HG02943 (cell line): ENCODE results near the gene OSBP.
"Not testable (repeated sequence)": the region's sequence is repeated elsewhere in the genome, so short reads cannot be mapped to it uniquely, and the experiment has no call there.

Source experiments
- ATAC-seq: cut with Tn5 transposase; IDR thresholded peaks from one replicate; pipeline ENCODE4 v1.9.1; 2021; ENCODE audit warnings: mild to moderate bottlenecking, low read depth, moderate library complexity; ENCODE audit not compliant: unreplicated experiment

The OSBP gene

GRCh38 chr11:59556115-59556916 lies 59.3 kb downstream of the OSBP start:
- ATAC-seq: no peak

DNA sequence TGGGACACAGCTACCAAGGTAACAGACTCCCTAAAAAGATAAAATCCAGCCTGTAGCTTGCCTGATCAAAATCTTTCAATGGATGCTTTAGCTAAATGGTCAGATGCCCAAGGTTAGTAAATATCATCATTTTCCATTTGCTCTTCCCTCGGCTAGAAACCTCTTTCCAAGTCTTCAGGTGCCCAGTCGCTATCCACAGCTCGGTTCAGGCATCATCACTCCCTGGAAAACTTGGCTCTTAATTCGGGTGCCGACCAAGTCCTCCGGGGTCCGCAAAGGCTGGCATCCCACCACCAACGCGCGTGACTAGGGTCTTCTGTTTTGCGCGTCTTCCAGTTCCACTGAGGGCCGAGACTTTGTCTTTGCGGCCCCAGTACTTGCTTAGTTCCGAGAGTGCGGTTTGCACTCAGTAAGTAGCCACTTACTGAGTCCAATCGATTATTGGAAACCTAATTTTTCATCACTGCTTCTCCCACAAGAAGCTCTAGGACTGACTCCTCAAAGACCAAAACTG lies 59.9 kb downstream of the OSBP start:
- no peak for ATAC-seq

- ATAC-seq: no peak
Observed at GRCh38 chr11:59553323-59553722, 62.3 kb downstream of the OSBP start.

DNA sequence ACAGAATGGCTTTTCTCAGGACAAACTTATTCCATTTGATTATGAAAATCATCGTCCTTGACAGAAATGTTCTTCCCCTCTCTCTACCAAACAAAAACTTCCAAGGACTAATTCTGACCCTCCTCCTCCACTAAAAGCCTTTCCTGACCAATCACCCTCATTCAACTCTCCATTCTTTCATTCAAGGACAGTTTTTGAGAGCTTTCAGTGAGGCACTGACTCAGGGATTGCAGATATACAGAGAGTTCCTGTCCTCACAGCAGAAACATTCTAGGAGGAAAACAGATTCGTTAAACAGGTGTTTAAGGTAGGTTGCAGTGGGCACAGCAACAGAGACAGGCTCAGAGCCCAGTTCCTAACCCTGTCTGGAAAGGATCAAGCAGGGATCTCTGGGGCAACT lies 62.7 kb downstream of the OSBP start:
- no peak for ATAC-seq

GRCh38 chr11:59551659-59552521 lies 63.7 kb downstream of the OSBP start:
- ATAC-seq: no peak

DNA sequence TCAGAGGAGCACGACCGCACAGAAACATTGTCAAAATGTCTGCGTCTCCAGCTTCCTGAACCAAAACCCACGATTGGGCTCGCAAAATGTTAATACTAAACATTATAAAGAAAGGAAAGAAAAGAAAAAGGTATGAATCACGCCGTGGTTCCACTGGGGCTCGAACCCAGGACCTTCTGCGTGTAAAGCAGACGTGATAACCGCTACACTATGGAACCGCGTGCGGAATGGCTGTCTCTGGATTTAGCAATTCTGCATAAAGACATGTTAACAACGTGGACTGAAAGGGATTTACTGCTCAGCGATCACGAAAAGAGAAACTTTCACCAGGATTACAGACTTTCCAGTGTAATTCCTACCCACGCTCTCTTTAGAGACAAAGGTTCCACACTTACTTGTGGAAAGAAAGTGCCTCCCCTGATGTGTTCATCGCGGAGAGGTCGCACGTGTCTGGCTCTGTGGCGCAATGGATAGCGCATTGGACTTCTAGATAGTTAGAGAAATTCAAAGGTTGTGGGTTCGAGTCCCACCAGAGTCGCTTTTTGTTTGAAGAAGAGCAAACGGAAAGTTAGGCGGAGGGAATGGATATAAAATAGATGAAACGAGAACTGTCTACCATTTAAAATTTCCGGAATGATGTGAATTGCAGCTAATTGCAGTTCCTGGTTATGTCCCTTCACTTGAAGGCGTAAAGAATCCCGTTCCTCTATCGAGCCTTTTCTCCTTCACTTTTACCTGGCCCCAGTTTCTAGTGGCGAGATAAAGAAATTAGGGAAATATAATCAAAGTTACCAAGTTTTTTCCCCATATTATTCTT lies 64.5 kb downstream of the OSBP start:
- ATAC-seq: peak; percentile 36

DNA sequence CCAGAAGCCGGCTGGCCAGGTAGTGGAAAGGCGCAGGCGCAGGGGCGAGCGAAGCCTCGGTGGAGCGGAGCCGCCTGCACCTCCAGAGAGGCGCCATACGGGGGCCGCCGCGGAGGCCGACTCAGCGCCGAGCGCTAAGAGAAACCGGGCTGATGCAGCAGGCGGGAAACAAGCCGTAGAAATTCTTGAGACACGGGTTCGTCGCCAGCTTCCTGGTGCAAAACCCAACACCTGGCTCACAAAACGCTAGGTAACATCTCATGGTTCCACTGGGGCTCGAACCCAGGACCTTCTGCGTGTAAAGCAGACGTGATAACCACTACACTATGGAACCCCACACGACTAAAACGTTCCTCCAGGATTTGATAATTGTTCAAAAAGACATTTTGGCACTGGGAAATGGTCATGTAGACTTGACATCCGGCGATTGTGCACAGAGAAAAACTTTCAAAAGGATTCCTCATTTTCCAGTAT lies 65.2 kb downstream of the OSBP start:
- peak; percentile 90 for ATAC-seq

DNA sequence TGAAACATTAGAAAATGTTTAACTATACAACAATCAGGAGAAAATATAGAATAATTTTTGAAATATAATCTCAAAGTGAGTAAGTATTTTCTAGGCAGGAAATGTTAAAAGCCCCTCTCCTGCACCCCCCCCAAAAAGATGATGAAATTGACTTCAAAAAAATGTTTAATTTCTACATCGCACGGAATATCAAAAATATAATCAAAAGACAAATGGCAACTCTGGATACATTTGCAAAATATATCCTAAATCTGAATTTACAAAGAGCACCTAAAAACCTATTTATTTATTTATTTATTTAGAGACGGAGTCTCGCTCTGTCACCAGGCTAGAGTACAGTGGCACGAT lies 67.3 kb downstream of the OSBP start:
- ATAC-seq: no peak

DNA sequence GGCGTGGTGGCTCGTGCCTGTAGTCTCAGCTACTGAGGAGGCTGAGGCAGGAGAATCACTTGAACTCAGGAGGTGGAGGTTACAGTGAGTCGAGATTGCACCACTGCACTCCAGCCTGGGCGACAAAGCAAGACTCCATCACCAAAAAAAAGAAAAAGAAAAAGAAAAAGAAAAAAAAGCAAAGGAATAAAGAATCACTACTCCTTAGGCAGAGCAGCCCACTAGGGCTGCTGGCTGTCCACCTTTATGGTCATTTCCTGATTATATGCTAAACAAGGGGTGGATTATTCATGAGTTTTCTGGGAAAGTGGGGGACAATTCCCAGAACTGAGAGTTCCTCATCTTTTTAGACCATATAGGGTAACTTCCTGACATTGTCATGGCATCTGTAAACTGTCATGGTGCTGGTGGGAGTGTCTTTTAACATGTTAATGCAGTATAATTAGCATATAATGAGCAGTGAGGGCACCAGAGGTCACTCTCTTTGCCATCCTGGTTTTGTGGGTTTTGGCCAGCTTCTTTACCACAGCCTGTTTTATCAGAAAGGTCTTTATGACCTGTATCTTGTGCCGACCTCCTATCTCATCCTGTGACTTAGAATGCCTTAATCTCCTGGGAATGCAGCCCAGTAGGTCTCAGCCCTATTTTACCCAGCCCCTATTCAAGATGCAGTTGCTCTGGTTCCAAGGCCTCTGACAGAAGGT lies 67.8 kb downstream of the OSBP start:
- ATAC-seq: not testable (repeated sequence)

GRCh38 chr11:59545179-59546020 lies 70.2 kb downstream of the OSBP start:
- no peak for ATAC-seq

DNA sequence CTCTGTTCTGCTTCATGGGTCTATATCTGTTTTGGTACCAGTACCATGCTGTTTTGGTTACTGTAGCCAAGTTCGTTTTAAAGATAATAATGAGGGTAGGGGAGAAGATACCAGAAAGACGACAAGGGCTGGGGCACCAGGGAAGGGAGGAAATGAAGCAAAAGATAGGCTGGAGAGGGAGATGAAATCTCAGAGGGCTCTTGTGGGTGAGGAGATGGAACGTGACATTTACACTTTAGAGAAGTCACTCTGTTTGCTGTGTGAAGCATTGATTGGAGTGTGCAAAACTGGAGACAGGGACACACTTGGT lies 70.8 kb downstream of the OSBP start:
- no peak for ATAC-seq

DNA sequence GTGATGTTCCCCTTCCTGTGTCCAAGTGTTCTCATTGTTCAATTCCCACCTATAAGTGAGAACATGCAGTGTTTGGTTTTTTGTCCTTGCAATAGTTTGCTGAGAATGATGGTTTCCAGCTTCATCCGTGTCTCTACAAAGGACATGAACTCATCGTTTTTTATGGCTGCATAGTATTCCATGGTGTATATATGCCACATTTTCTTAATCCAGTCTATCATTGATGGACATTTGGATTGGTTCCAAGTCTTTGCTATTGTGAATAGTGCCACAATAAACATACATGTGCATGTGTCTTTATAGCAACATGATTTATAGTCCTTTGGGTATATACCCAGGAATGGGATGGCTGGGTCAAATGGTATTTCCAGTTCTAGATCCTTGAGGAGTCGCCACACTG lies 71.9 kb downstream of the OSBP start:
- ATAC-seq: not testable (repeated sequence)

DNA sequence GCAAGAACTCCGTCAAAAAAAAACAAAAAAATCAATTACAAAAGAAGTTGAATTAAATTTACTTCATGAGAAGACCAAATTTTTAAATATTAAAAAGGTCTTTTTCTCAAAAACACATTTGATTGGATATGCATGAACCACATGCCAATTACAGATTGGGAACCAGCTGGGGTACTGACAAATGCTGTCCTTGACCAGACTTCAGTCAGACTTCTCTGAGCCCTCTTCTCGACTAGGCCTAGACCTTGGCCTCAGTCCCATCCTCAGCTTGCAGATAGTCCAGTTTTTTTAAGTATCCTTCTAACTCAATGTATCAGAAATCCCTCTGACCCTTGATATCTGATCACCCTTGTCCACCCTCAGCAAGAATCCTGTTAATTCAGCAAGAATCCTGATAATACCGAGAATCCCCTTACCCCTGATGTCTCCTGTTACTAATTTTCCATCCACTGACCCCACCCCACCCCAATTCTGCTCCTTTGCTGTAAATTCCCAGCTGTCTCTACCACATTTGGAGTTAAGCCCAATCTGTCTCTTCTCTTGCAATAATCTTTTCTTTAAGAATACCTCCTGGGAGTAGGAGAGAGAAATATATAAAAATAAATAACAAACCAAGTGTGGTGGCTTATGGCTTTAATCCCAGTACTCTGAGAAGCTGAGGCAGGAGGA lies 73.3 kb downstream of the OSBP start:
- no peak for ATAC-seq

- ATAC-seq: no peak
Observed at GRCh38 chr11:59534676-59535075, 80.9 kb downstream of the OSBP start.

DNA sequence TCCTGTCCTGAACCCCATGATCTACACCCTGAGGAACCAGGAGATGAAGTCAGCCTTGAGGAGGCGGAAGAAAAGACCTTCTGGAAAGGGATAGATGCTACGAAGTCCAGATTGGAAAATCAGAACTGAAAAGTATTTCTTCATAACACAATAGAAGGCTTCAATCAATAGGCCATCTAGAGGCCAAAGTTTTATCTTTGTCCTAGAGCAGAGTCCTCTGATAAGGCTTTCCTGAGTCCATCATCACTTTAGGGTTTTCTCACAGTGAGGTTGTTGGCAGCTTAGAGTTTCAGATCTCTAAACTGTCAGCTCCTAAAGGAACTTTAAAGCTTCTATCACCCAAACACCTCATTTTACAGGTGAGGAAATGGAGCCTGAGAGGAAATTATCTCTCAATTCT lies 83.0 kb downstream of the OSBP start:
- no peak for ATAC-seq

DNA sequence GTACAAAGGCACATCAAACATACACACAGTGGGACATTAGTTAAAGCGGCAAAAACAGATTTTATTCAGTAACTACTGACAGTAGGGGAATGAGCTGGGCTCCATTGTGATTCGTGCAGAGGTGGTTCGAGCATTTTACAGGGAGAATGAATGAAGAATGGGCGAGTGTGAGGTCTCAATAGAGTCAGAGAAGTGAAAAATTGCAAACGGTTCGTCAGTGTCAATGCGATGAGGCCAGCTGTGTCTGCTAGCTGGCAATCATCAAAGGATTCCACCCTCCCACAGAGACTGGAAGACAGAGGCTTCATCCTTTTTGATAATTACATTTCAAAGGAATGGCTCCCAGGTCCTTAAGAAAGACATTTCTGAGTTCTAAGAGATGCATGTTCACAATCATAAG lies 86.9 kb downstream of the OSBP start:
- no peak for ATAC-seq
